Caco-2 (cell line): ENCODE data around the gene RAB37. TPM values are rescaled to one million over a fixed set of nuclear protein-coding genes. Genes with fewer than 3 reads are reported as not detected.
A peak's percentile ranks its signal among the peaks of the same experiment; 100 is the strongest.

Source experiments
- BruUV-seq: library from RNA; stranded (reverse); fragments of 400-500 nt; replicated peaks from 2 replicates; lab custom pipeline; 2021; lab: Mats Ljungman, UMichigan
- CTCF ChIA-PET: fragments of 300-600 bp; sonication (Branson Sonifier 250); formaldehyde crosslinking; loops from one replicate; lab custom pipeline; 2022; ENCODE audit warnings: antibody characterized with exemption; lab: Charles Lee
- POLR2A ChIA-PET: fragments of 300-600 bp; sonication (Branson Sonifier 250); formaldehyde crosslinking; loops from one replicate; lab custom pipeline; 2022; ENCODE audit warnings: antibody characterized with exemption; lab: Charles Lee
- DNase-seq, 2 experiments: peaks; one replicate each; pipeline versions ENCODE4 v3.0.0 to v3.0.0-alpha.2; 2020 to 2022
- H3K27me3 ChIP-seq: replicated peaks from 2 replicates; pipeline ENCODE4 v1.6.0; 2011; ENCODE audit warnings: low read length; ENCODE audit not compliant: control insufficient read depth, insufficient read depth
- H3K36me3 ChIP-seq: 2 replicates; pipeline ENCODE4 v1.5.1; 2011; ENCODE audit warnings: low read length; ENCODE audit not compliant: control insufficient read depth, insufficient read depth
- H3K4me1 ChIP-seq: fragments of 250-450 bp; sonication (Bioruptor Pico); 2 replicates; pipeline ENCODE4 v1.5.1; 2020; ENCODE audit warnings: mild to moderate bottlenecking
- H3K4me3 ChIP-seq: 2 replicates; pipeline ENCODE4 v1.5.1; 2011; ENCODE audit warnings: low read depth, mild to moderate bottlenecking, control low read depth, low read length
- H3K9me3 ChIP-seq: fragments of 250-450 bp; sonication (Bioruptor Pico); 2 replicates; pipeline ENCODE4 v1.5.1; 2020; ENCODE audit warnings: mild to moderate bottlenecking, moderate library complexity
- H3K27ac Mint-ChIP-seq: one replicate; pipeline ENCODE4 v1.8.0; 2022; ENCODE audit warnings: mixed read lengths; ENCODE audit not compliant: unreplicated experiment
- H3K27me3 Mint-ChIP-seq: one replicate; pipeline ENCODE4 v1.8.0; 2022; ENCODE audit warnings: mixed read lengths; ENCODE audit not compliant: insufficient read depth, unreplicated experiment
- H3K36me3 Mint-ChIP-seq: one replicate; pipeline ENCODE4 v1.8.0; 2022; ENCODE audit warnings: mild to moderate bottlenecking, mixed read lengths; ENCODE audit not compliant: insufficient read depth, unreplicated experiment
- H3K4me1 Mint-ChIP-seq: one replicate; pipeline ENCODE4 v1.8.0; 2022; ENCODE audit warnings: low read depth, mixed read lengths; ENCODE audit not compliant: unreplicated experiment
- H3K4me3 Mint-ChIP-seq: one replicate; pipeline ENCODE4 v1.8.0; 2022; ENCODE audit warnings: mild to moderate bottlenecking, moderate library complexity, mixed read lengths; ENCODE audit not compliant: unreplicated experiment
- H3K9me3 Mint-ChIP-seq: one replicate; pipeline ENCODE4 v1.8.0; 2022; ENCODE audit warnings: mixed read lengths; ENCODE audit not compliant: unreplicated experiment
- CTCF ChIP-seq, 2 experiments: fragments of 200-600 bp in 1 of 2; IDR thresholded peaks; 1 replicate in 1 of 2; 2 replicates in 1 of 2; pipeline versions ENCODE4 v1.5.1 to v1.8.0; 2011 to 2022; ENCODE audit warnings: antibody characterized with exemption in 1 of 2, control low read depth in 1 of 2, inconsistent platforms in 1 of 2, low read depth in 1 of 2, low read length in 1 of 2, mild to moderate bottlenecking in 1 of 2, moderate library complexity in 1 of 2; ENCODE audit not compliant: insufficient read depth in 1 of 2, severe bottlenecking in 1 of 2, unreplicated experiment in 1 of 2
- intact Hi-C: fragments of 100-400 bp; cut with micrococcal nuclease; formaldehyde crosslinking; loops from one replicate; pipeline ENCODE4 v1.10.0; 2022; ENCODE audit not compliant: unreplicated experiment
- total RNA-seq: library from RNA; stranded (reverse); gene quantifications from 2 replicates; pipeline ENCODE4 v1.2.3, GENCODE V29; 2022

The RAB37 gene
- total RNA-seq, 1 experiment from 2014 or later: 12.3 TPM

GRCh38 chr17:74734256-74734655 is 2.8 kb upstream of the RAB37 start:
- H3K4me1 ChIP-seq: peaks cover 24% of the 10 kb centered on the region
- Mint-ChIP-seq H3K36me3 (peaks cover 6% of the 10 kb centered on the region), H3K27me3 (no peaks in the 10 kb centered on the region), H3K4me1 (peaks cover 6% of the 10 kb centered on the region), H3K9me3 (no peaks in the 10 kb centered on the region), H3K27ac (no peak overlapping the region), H3K4me3 (no peak overlapping the region)
- H3K27me3 ChIP-seq: no peaks in the 10 kb centered on the region
- TF ChIP-seq CTCF (IDR thresholded peaks at IDR 0.05; ENCODE audit: insufficient read depth in 1 of 2, low read depth in 1 of 2, low read length in 1 of 2, severe bottlenecking in 1 of 2, unreplicated experiment in 1 of 2): no peak
- CTCF ChIA-PET: no interaction called here
- BruUV-seq: TSS peak; percentile 47
- POLR2A ChIA-PET: no interaction called here
- H3K36me3 ChIP-seq: no peaks in the 10 kb centered on the region
- no peaks in the 10 kb centered on the region for H3K9me3 ChIP-seq
- no peak for DNase-seq
- intact Hi-C loops: no loop called here
- H3K4me3 ChIP-seq: no peak overlapping the region

- peak; percentile 83 to 84 for DNase-seq
- Histone ChIP-seq H3K4me1 (peaks cover 24% of the 10 kb centered on the region), H3K27me3 (no peaks in the 10 kb centered on the region), H3K4me3 (peak overlapping the region; percentile 91), H3K9me3 (no peaks in the 10 kb centered on the region), H3K36me3 (no peaks in the 10 kb centered on the region)
- H3K4me1 Mint-ChIP-seq: peaks cover 6% of the 10 kb centered on the region
- H3K4me3 Mint-ChIP-seq: peak overlapping the region; percentile 76
- CTCF ChIA-PET: interaction anchor here (0.5 to 4.1 kb wide), 39 partner anchors 8 to 787 kb away, joined by 3 to 366 read pairs (median 6); partner anchors contain the start of genes FDXR, GRIN2C and NAT9
- no peaks in the 10 kb centered on the region for H3K27me3 Mint-ChIP-seq
- no peaks in the 10 kb centered on the region for H3K9me3 Mint-ChIP-seq
- BruUV-seq: TSS peak; percentile 57
- POLR2A ChIA-PET: interaction anchor here (0.7 to 2.7 kb wide), 8 partner anchors 12 to 135 kb away, joined by 3 to 25 read pairs (median 7); partner anchors contain the start of genes FDXR and NAT9
- H3K36me3 Mint-ChIP-seq: peaks cover 6% of the 10 kb centered on the region
- TF ChIP-seq CTCF (IDR thresholded peaks at IDR 0.05; ENCODE audit: insufficient read depth in 1 of 2, low read depth in 1 of 2, low read length in 1 of 2, severe bottlenecking in 1 of 2, unreplicated experiment in 1 of 2): peak; percentile 66 to 75
- H3K27ac Mint-ChIP-seq: no peak overlapping the region
- intact Hi-C loops: loop anchor here (2.0 kb wide), 1 partner anchor 51 kb away; no protein-coding TSS in a partner anchor
These were observed 419 bp downstream of the RAB37 start for GRCh38 chr17:74737299-74738050.

GRCh38 chr17:74738051-74738996 is 1.3 kb downstream of the RAB37 start:
- Mint-ChIP-seq H3K36me3 (peaks cover 6% of the 10 kb centered on the region), H3K27ac (no peak overlapping the region), H3K9me3 (no peaks in the 10 kb centered on the region), H3K4me3 (peak overlapping the region; percentile 76), H3K4me1 (peaks cover 6% of the 10 kb centered on the region), H3K27me3 (no peaks in the 10 kb centered on the region)
- ChIA-PET POLR2A (interaction anchor here (0.7 to 2.7 kb wide), 2 partner anchors 20 to 81 kb away, joined by 3 to 25 read pairs; no protein-coding TSS in a partner anchor), CTCF (interaction anchor here (0.6 to 4.1 kb wide), 28 partner anchors 8 to 268 kb away, joined by 3 to 366 read pairs (median 7); partner anchors contain the start of genes FDXR, GRIN2C and NAT9)
- Histone ChIP-seq H3K36me3 (no peaks in the 10 kb centered on the region), H3K9me3 (no peaks in the 10 kb centered on the region), H3K4me3 (peak overlapping the region; percentile 91), H3K27me3 (no peaks in the 10 kb centered on the region), H3K4me1 (peaks cover 24% of the 10 kb centered on the region)
- BruUV-seq: no TSS peak
- intact Hi-C loops: no loop called here
- TF ChIP-seq CTCF (IDR thresholded peaks at IDR 0.05; ENCODE audit: insufficient read depth in 1 of 2, low read depth in 1 of 2, low read length in 1 of 2, severe bottlenecking in 1 of 2, unreplicated experiment in 1 of 2): no peak
- DNase-seq: peak in 1 of 2 experiments; percentile 51
